H9 (cell line): ENCODE measurements around the gene KLHDC8A. TPM values are rescaled to one million over a fixed set of nuclear protein-coding genes. Genes with fewer than 3 reads are reported as not detected.
A peak's percentile ranks its signal among the peaks of the same experiment; 100 is the strongest.

Source experiments
- DNase-seq: peaks from one replicate; pipeline ENCODE4 v3.0.0-alpha.2; 2017
- H2AFZ ChIP-seq: one replicate; pipeline ENCODE4 v1.6.1; 2013; ENCODE audit warnings: mild to moderate bottlenecking, low read length, control low read depth, moderate library complexity
- H2AK5ac ChIP-seq: 2 replicates; pipeline ENCODE4 v1.6.1; 2013; ENCODE audit warnings: low read length, control low read depth, mixed read lengths; ENCODE audit not compliant: insufficient read length
- H2BK120ac ChIP-seq: one replicate; pipeline ENCODE4 v1.6.1; 2013; ENCODE audit warnings: low read depth, mild to moderate bottlenecking, low read length, control low read depth, inconsistent platforms; ENCODE audit not compliant: poor library complexity, severe bottlenecking
- H2BK12ac ChIP-seq: 2 replicates; pipeline ENCODE4 v1.6.1; 2013; ENCODE audit warnings: low read length, control low read depth, mixed read lengths, low read depth; ENCODE audit not compliant: insufficient read length
- H2BK15ac ChIP-seq: 2 replicates; pipeline ENCODE4 v1.6.1; 2013; ENCODE audit warnings: low read depth, low read length, control low read depth
- H2BK20ac ChIP-seq: one replicate; pipeline ENCODE4 v1.6.1; 2013; ENCODE audit warnings: low read depth, mild to moderate bottlenecking, low read length, control low read depth, inconsistent platforms; ENCODE audit not compliant: poor library complexity, severe bottlenecking
- H2BK5ac ChIP-seq: 2 replicates; pipeline ENCODE4 v1.6.1; 2013; ENCODE audit warnings: low read length, control low read depth, mixed read lengths; ENCODE audit not compliant: insufficient read length
- H3K14ac ChIP-seq: 2 replicates; pipeline ENCODE4 v1.6.1; 2013; ENCODE audit warnings: low read length, control low read depth; ENCODE audit not compliant: insufficient read depth
- H3K18ac ChIP-seq: 2 replicates; pipeline ENCODE4 v1.6.1; 2013; ENCODE audit warnings: low read depth, mild to moderate bottlenecking, mixed read lengths, low read length, control low read depth; ENCODE audit not compliant: insufficient read length
- H3K23ac ChIP-seq: 2 replicates; pipeline ENCODE4 v1.6.1; 2013; ENCODE audit warnings: low read length, control low read depth, mixed read lengths, low read depth; ENCODE audit not compliant: insufficient read length
- H3K23me2 ChIP-seq: 2 replicates; pipeline ENCODE4 v1.6.1; 2013; ENCODE audit warnings: low read depth, mild to moderate bottlenecking, mixed read lengths, low read length, control low read depth; ENCODE audit not compliant: insufficient read length, poor library complexity, severe bottlenecking
- H3K27ac ChIP-seq: 2 replicates; pipeline ENCODE4 v1.5.1; 2013; ENCODE audit warnings: low read length, control low read depth, mixed read lengths, low read depth; ENCODE audit not compliant: insufficient read length
- H3K27me3 ChIP-seq: 2 replicates; pipeline ENCODE4 v1.6.1; 2013; ENCODE audit warnings: low read length, control low read depth, inconsistent platforms; ENCODE audit not compliant: insufficient read depth
- H3K4ac ChIP-seq: 2 replicates; pipeline ENCODE4 v1.6.1; 2013; ENCODE audit warnings: low read depth, mild to moderate bottlenecking, control low read depth, inconsistent platforms, low read length, moderate library complexity
- H3K4me1 ChIP-seq: 2 replicates; pipeline ENCODE4 v1.6.1; 2013; ENCODE audit warnings: low read length, control low read depth, inconsistent platforms; ENCODE audit not compliant: insufficient read depth
- H3K4me2 ChIP-seq: 2 replicates; pipeline ENCODE4 v1.6.1; 2013; ENCODE audit warnings: low read length, control low read depth, mixed read lengths; ENCODE audit not compliant: insufficient read length, insufficient read depth
- H3K56ac ChIP-seq: 2 replicates; pipeline ENCODE4 v1.6.1; 2013; ENCODE audit warnings: low read depth, mild to moderate bottlenecking, mixed read lengths, low read length, control low read depth; ENCODE audit not compliant: insufficient read length
- H3K79me1 ChIP-seq: 2 replicates; pipeline ENCODE4 v1.6.1; 2013; ENCODE audit warnings: low read depth, mild to moderate bottlenecking, moderate library complexity, low read length, control low read depth, inconsistent platforms; ENCODE audit not compliant: insufficient read depth, poor library complexity, severe bottlenecking
- H3K79me2 ChIP-seq: 2 replicates; pipeline ENCODE4 v1.6.1; 2013; ENCODE audit warnings: low read length, control low read depth, inconsistent platforms; ENCODE audit not compliant: insufficient read depth
- H3K9ac ChIP-seq: 2 replicates; pipeline ENCODE4 v1.6.1; 2013; ENCODE audit warnings: low read length, control low read depth, mixed read lengths; ENCODE audit not compliant: insufficient read length; ENCODE audit errors: extremely low read depth
- H3K9me3 ChIP-seq: one replicate; pipeline ENCODE4 v1.6.1; 2013; ENCODE audit warnings: low read depth, low read length, inconsistent platforms; ENCODE audit not compliant: control insufficient read depth
- H3T11ph ChIP-seq: one replicate; pipeline ENCODE4 v1.6.1; 2013; ENCODE audit warnings: mild to moderate bottlenecking, low read length, control low read depth, inconsistent platforms
- H4K20me1 ChIP-seq: one replicate; pipeline ENCODE4 v1.6.1; 2013; ENCODE audit not compliant: control insufficient read depth, insufficient read length, insufficient read depth
- H4K5ac ChIP-seq: 2 replicates; pipeline ENCODE4 v1.6.1; 2013; ENCODE audit warnings: low read depth, mild to moderate bottlenecking, mixed read lengths, low read length, control low read depth; ENCODE audit not compliant: insufficient read length
- H4K8ac ChIP-seq: replicated peaks from 2 replicates; pipeline ENCODE4 v1.6.1; 2013; ENCODE audit warnings: low read length, control low read depth, mixed read lengths, low read depth; ENCODE audit not compliant: insufficient read length
- H4K91ac ChIP-seq: 2 replicates; pipeline ENCODE4 v1.6.1; 2013; ENCODE audit warnings: low read depth, mild to moderate bottlenecking, moderate library complexity, mixed read lengths, low read length, control low read depth; ENCODE audit not compliant: insufficient read length
- H3K27ac Mint-ChIP-seq, 3 experiments: 2 replicates in 2 of 3; 3 replicates in 1 of 3; pipeline ENCODE4 v1.8.0; 2020 to 2021; ENCODE audit warnings: mixed read lengths in 3 of 3, mild to moderate bottlenecking in 1 of 3, moderate library complexity in 1 of 3
- H3K27me3 Mint-ChIP-seq: 2 replicates; pipeline ENCODE4 v1.8.0; 2021; ENCODE audit warnings: low read depth, mild to moderate bottlenecking, moderate library complexity, mixed read lengths
- H3K36me3 Mint-ChIP-seq, 3 experiments: 2 replicates in 2 of 3; 3 replicates in 1 of 3; pipeline ENCODE4 v1.8.0; 2020 to 2021; ENCODE audit warnings: low read depth in 3 of 3, mixed read lengths in 3 of 3; ENCODE audit not compliant: insufficient read depth in 1 of 3
- H3K4me1 Mint-ChIP-seq, 2 experiments: 2 replicates each; pipeline ENCODE4 v1.8.0; 2020; ENCODE audit warnings: mixed read lengths in 2 of 2
- H3K4me3 Mint-ChIP-seq, 2 experiments: 2 replicates in 1 of 2; 3 replicates in 1 of 2; pipeline ENCODE4 v1.8.0; 2020 to 2021; ENCODE audit warnings: mild to moderate bottlenecking in 2 of 2, mixed read lengths in 2 of 2, moderate library complexity in 1 of 2
- H3K9me3 Mint-ChIP-seq, 2 experiments: 2 replicates in 1 of 2; 3 replicates in 1 of 2; pipeline ENCODE4 v1.8.0; 2020; ENCODE audit warnings: mild to moderate bottlenecking in 2 of 2, mixed read lengths in 2 of 2, moderate library complexity in 1 of 2
- CTCF ChIP-seq: fragments of 200-600 bp; sonication (generic); conservative IDR thresholded peaks from 3 replicates; pipeline ENCODE4 v1.8.0; 2021; ENCODE audit warnings: antibody characterized with exemption, mild to moderate bottlenecking
- WGBS: extraction: QIAGEN DNeasy Blood & Tissue Kit; methylation state at CpG from one replicate; pipeline ENCODE4 v1.1.7; 2013; ENCODE audit warnings: missing lambda C conversion rate, low lambda C conversion rate, mixed read lengths; ENCODE audit not compliant: insufficient read length; ENCODE audit errors: extremely low coverage; 5-methylcytosine and 5-hydroxymethylcytosine counted together
- total RNA-seq: library from RNA; stranded (reverse); gene quantifications from 2 replicates; pipeline ENCODE4 v1.2.1, GENCODE V29; 2021

Gene KLHDC8A
- total RNA-seq, 1 experiment from 2014 or later: 0.96 TPM

DNA sequence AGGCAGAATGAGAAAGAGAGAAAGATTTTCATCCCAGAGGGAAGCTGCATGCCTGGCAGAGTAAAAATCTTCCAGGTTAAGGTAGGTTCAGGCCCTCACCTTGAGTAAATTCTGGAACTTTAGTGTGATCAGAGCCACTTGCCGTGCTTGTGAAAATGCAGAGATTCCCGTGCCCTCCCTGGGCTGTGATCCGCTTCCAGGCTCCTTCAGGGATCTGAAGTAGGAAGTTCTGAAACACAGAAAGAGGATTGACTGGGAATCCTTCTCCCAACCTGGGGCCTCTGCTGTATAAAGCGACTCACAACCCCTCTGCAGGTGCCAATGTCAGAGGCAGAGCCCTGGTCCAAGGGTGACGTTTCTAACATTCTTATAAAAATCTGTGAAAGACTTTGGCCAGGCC lies 61.8 kb downstream of the KLHDC8A start:
- Mint-ChIP-seq H3K27me3 (no peaks in the 10 kb centered on the region), H3K4me3 (peak overlapping the region; percentile 4 to 48; a peak in 3 of 5 replicates), H3K27ac (peak overlapping the region; percentile 96 to 100 (median 97)), H3K4me1 (peaks cover 52 to 64% of the 10 kb centered on the region in 2 experiments), H3K9me3 (no peaks in the 10 kb centered on the region), H3K36me3 (no peaks in the 10 kb centered on the region; a peak in 1 of 7 replicates)
- TF ChIP-seq CTCF: no peak
- peak overlapping the region; percentile 26; the same call in 1 of the 2 replicates for H3K4ac ChIP-seq
- no CpG with 5 or more reads among the region's 5 CpGs for WGBS
- H3K23ac ChIP-seq: no peak overlapping the region
- no peaks in the 10 kb centered on the region for H3K79me2 ChIP-seq
- peak overlapping the region; percentile 79 for H2BK20ac ChIP-seq
- H3K23me2 ChIP-seq: no peaks in the 10 kb centered on the region
- H3K27me3 ChIP-seq: no peaks in the 10 kb centered on the region
- no peak overlapping the region for H2BK5ac ChIP-seq
- H3K79me1 ChIP-seq: no peaks in the 10 kb centered on the region
- H2BK15ac ChIP-seq: no peak overlapping the region
- H3K56ac ChIP-seq: no peak overlapping the region
- peak overlapping the region; percentile 9 for H3K4me2 ChIP-seq
- peak overlapping the region; percentile 40 for H2BK12ac ChIP-seq
- H3K18ac ChIP-seq: peak overlapping the region; percentile 82
- no peak overlapping the region for H2AK5ac ChIP-seq
- peaks cover 20% of the 10 kb centered on the region for H3K4me1 ChIP-seq
- H4K5ac ChIP-seq: no peak overlapping the region
- H4K20me1 ChIP-seq: no peaks in the 10 kb centered on the region
- no peak overlapping the region for H4K8ac ChIP-seq
- peak overlapping the region; percentile 93; the same call in 1 of the 2 replicates for H3K14ac ChIP-seq
- DNase-seq: no peak
- H3T11ph ChIP-seq: peak overlapping the region; percentile 69
- peak overlapping the region; percentile 82 for H2BK120ac ChIP-seq
- no peak overlapping the region for H3K9ac ChIP-seq
- no peaks in the 10 kb centered on the region for H3K9me3 ChIP-seq
- H2AFZ ChIP-seq: no peak overlapping the region
- peak overlapping the region; percentile 96 for H3K27ac ChIP-seq
- peak overlapping the region; percentile 32 for H4K91ac ChIP-seq
